HepG2 (cell line): ENCODE measurements around the gene MISFA. TPM values are rescaled to one million over a fixed set of nuclear protein-coding genes. Genes with fewer than 3 reads are reported as not detected.

Experiments
- ADNP ChIP-seq: sonication (generic); formaldehyde crosslinking; IDR thresholded peaks from 2 replicates; pipeline ENCODE4 v1.4.0; 2020; ENCODE audit warnings: missing genetic modification reagents
- ATF7-NPFF ChIP-seq: sonication (generic); formaldehyde crosslinking; IDR thresholded peaks from 2 replicates; pipeline ENCODE4 v1.8.1; 2023; ENCODE audit warnings: mild to moderate bottlenecking, low read depth, missing genetic modification reagents, moderate library complexity
- CC2D1A ChIP-seq: sonication (generic); formaldehyde crosslinking; IDR thresholded peaks from 2 replicates; pipeline ENCODE4 v1.8.1; 2023; ENCODE audit warnings: mild to moderate bottlenecking, missing genetic modification reagents
- FOXA1 ChIP-seq, 2 experiments: fragments of 450-650 bp in 1 of 2; sonication (generic) in 1 of 2; formaldehyde crosslinking in 1 of 2; IDR thresholded peaks; 2 replicates each; pipeline versions ENCODE4 v1.4.0 to v1.6.1; 2016 to 2020; ENCODE audit warnings: missing genetic modification reagents in 1 of 2
- HMG20A ChIP-seq: IDR thresholded peaks from 2 replicates; pipeline ENCODE4 v1.6.1; 2016; ENCODE audit warnings: borderline replicate concordance
- HNRNPH1 ChIP-seq: fragments of 200-400 bp; formaldehyde crosslinking; optimal IDR thresholded peaks from 2 replicates; pipeline ENCODE3; 2017; ENCODE audit warnings: mild to moderate bottlenecking, low read depth, low read length
- IRF1 ChIP-seq: sonication (generic); formaldehyde crosslinking; IDR thresholded peaks from 2 replicates; pipeline ENCODE4 v1.4.0; 2020; ENCODE audit warnings: low read depth, mild to moderate bottlenecking, missing genetic modification reagents
- NAIF1 ChIP-seq: sonication (generic); formaldehyde crosslinking; IDR thresholded peaks from 2 replicates; pipeline ENCODE4 v1.5.0; 2020; ENCODE audit warnings: mild to moderate bottlenecking, missing genetic modification reagents, borderline replicate concordance
- PLRG1 ChIP-seq: fragments of 450-650 bp; conservative IDR thresholded peaks from 2 replicates; pipeline ENCODE4 v1.6.1; 2016
- POLR2AphosphoS5 ChIP-seq: IDR thresholded peaks from 2 replicates; pipeline ENCODE4 v1.6.1; 2012; ENCODE audit warnings: low read depth, low read length
- RBM39 ChIP-seq: fragments of 200-400 bp; formaldehyde crosslinking; IDR thresholded peaks from one replicate; pipeline ENCODE4 v1.6.1; 2018; ENCODE audit warnings: antibody characterized with exemption, mild to moderate bottlenecking, low read depth, low read length; ENCODE audit not compliant: poor library complexity, severe bottlenecking
- SKI ChIP-seq: fragments of 450-650 bp; IDR thresholded peaks from one replicate; pipeline ENCODE4 v1.6.1; 2018; ENCODE audit warnings: mild to moderate bottlenecking; ENCODE audit not compliant: partially characterized antibody
- ZBTB8A ChIP-seq: sonication (generic); formaldehyde crosslinking; IDR thresholded peaks from 2 replicates; pipeline ENCODE4 v1.4.0; 2020; ENCODE audit warnings: mild to moderate bottlenecking, low read depth, missing genetic modification reagents, borderline replicate concordance
- ZFP36L1 ChIP-seq: sonication (generic); formaldehyde crosslinking; IDR thresholded peaks from 2 replicates; pipeline ENCODE4 v1.8.0; 2022; ENCODE audit warnings: mild to moderate bottlenecking, missing genetic modification reagents, moderate library complexity
- ZNF263 ChIP-seq: sonication (generic); formaldehyde crosslinking; IDR thresholded peaks from 2 replicates; pipeline ENCODE4 v1.4.0; 2020; ENCODE audit warnings: missing genetic modification reagents
- ZNF331 ChIP-seq: sonication (generic); formaldehyde crosslinking; IDR thresholded peaks from 2 replicates; pipeline ENCODE4 v1.4.0; 2020; ENCODE audit warnings: missing genetic modification reagents
- ZNF674 ChIP-seq: sonication (generic); formaldehyde crosslinking; IDR thresholded peaks from 2 replicates; pipeline ENCODE4 v1.5.0; 2020; ENCODE audit warnings: low read depth, mild to moderate bottlenecking, missing genetic modification reagents
- ZNF740 ChIP-seq: sonication (generic); formaldehyde crosslinking; IDR thresholded peaks from 2 replicates; pipeline ENCODE4 v1.4.0; 2020; ENCODE audit warnings: missing genetic modification reagents
- ZNF772 ChIP-seq: sonication (generic); formaldehyde crosslinking; IDR thresholded peaks from 2 replicates; pipeline ENCODE4 v1.5.0; 2020; ENCODE audit warnings: mild to moderate bottlenecking, missing genetic modification reagents
- polyA plus RNA-seq, 8 experiments: library from polyadenylated mRNA; depleted of rRNA in 3 of 8; stranded (reverse) in 7 of 8; unstranded in 1 of 8; fragments of >200 nt; fragmentation: Illumina TruSeq in 4 of 8; extraction: Trizol in 4 of 8; gene quantifications; 2 replicates each; pipeline versions ENCODE4 v1.2.1 to v1.2.3, GENCODE V29; 2011 to 2016; ENCODE audit warnings: low read depth in 4 of 8, missing spikeins in 1 of 8, mixed read lengths in 1 of 8; ENCODE audit not compliant: insufficient read depth in 1 of 8
- total RNA-seq, 5 experiments: library from RNA; depleted of rRNA; stranded (reverse); fragments of >200 nt; fragmentation: Illumina TruSeq; extraction: Trizol; gene quantifications; 2 replicates each; pipeline ENCODE4 v1.2.3, GENCODE V29; 2016; ENCODE audit warnings: low read depth in 1 of 5
- TF ChIP-seq, protein P1 (sequence below): sonication (generic); formaldehyde crosslinking; IDR thresholded peaks from 2 replicates; pipeline ENCODE4 v1.4.0; 2020; ENCODE audit warnings: mild to moderate bottlenecking, missing genetic modification reagents

The MISFA gene
- total and polyA plus RNA-seq, 2 of the 13 experiments (the other 11 are each of a cell fraction or from before 2014, with no cell fraction given) = 1.4 to 5.4 TPM

GRCh38 chr11:18588297-18589252 lies 11.0 kb upstream of the MISFA start, which contains the start of gene UEVLD (continued):
- TF ChIP-seq, protein P1, sequence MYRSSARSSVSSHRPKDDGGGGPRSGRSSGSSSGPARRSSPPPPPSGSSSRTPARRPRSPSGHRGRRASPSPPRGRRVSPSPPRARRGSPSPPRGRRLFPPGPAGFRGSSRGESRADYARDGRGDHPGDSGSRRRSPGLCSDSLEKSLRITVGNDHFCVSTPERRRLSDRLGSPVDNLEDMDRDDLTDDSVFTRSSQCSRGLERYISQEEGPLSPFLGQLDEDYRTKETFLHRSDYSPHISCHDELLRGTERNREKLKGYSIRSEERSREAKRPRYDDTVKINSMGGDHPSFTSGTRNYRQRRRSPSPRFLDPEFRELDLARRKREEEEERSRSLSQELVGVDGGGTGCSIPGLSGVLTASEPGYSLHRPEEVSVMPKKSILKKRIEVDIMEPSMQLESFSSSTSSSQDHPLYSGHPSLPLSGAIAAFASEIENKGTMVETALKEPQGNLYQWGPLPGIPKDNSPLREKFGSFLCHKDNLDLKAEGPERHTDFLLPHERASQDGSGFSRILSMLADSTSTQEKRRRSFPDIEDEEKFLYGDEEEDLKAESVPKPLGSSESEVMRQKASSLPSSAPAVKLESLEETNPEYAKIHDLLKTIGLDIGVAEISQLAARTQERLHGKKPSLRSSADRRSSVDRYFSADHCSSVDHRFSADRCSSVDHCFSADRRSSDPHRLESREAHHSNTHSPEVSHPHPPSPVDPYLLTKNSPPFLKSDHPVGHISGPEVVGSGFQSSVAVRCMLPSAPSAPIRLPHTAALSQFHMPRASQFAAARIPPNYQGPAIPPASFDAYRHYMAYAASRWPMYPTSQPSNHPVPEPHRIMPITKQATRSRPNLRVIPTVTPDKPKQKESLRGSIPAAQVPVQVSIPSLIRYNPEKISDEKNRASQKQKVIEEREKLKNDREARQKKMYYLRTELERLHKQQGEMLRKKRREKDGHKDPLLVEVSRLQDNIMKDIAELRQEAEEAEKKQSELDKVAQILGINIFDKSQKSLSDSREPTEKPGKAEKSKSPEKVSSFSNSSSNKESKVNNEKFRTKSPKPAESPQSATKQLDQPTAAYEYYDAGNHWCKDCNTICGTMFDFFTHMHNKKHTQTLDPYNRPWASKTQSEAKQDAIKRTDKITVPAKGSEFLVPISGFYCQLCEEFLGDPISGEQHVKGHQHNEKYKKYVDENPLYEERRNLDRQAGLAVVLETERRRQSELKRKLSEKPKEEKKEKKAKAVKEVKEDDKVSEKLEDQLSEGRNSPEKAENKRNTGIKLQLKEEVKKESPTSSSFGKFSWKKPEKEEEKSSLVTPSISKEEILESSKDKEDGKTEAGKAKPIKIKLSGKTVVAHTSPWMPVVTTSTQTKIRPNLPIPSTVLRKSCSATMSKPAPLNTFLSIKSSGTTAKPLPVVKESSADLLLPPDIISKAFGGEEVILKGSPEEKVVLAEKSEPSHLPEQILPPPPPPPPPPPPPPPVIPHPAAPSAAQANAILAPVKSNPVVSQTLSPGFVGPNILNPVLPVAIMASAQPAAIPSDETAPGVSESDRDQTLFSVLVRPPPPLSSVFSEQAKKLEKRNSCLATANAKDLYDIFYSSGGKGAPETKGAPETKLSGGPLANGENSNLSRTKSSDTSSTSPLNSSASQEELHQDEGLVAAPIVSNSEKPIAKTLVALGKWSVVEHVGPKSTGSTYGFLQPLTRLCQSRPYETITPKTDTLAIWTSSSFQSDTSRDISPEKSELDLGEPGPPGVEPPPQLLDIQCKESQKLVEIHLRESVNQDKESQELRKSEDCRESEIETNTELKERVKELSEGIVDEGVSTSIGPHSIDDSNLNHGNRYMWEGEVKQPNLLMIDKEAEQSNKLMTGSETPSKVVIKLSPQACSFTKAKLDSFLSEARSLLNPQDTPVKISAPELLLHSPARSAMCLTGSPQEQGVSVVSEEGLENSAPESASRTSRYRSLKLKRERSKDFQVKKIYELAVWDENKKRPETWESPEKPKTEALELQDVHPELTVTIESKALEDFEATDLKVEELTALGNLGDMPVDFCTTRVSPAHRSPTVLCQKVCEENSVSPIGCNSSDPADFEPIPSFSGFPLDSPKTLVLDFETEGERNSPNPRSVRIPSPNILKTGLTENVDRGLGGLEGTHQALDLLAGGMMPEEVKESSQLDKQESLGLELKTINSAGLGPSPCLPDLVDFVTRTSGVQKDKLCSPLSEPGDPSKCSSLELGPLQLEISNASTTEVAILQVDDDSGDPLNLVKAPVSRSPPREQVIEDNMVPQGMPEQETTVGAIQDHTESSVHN (CRISPR knock-in tag) = peak; percentile 39; the same call in 1 of the 2 replicates
- TF ChIP-seq POLR2AphosphoS5 = peak; percentile 93
- TF ChIP-seq ZNF263 (CRISPR knock-in tag) = peak; percentile 71; the same call in 1 of the 2 replicates
- peak; percentile 62; the same call in 1 of the 2 replicates for TF ChIP-seq ZBTB8A (CRISPR knock-in tag)
- no peak for TF ChIP-seq HNRNPH1
- no peak for TF ChIP-seq PLRG1
- TF ChIP-seq ADNP (CRISPR knock-in tag) = no peak
- TF ChIP-seq ZFP36L1 (CRISPR knock-in tag) = peak; percentile 65; the same call in 1 of the 2 replicates
- 0 out of 2 replicates have a peak, but pooled peaks have one; percentile 2 for TF ChIP-seq ZNF740 (CRISPR knock-in tag)
- no peak for TF ChIP-seq IRF1 (CRISPR knock-in tag)
- TF ChIP-seq SKI = no peak
- no peak for TF ChIP-seq FOXA1 (IDR thresholded peaks at IDR 0.05)
- no peak for TF ChIP-seq FOXA1 (CRISPR knock-in tag; IDR thresholded peaks at IDR 0.05)
- TF ChIP-seq ZNF772 (CRISPR knock-in tag) = peak; percentile 81
- TF ChIP-seq ZNF674 = no peak
- peak; percentile 80 for TF ChIP-seq RBM39
- no peak for TF ChIP-seq CC2D1A
- peak; percentile 61; the same call in 1 of the 2 replicates for TF ChIP-seq NAIF1
- no peak for TF ChIP-seq HMG20A (CRISPR knock-in tag)
- TF ChIP-seq ATF7-NPFF = peak; percentile 50; the same call in 1 of the 2 replicates
- TF ChIP-seq ZNF331 (CRISPR knock-in tag) = peak; percentile 48
